Stimulated activated CD4-positive, alpha-beta T cell treated with anti-CD3 and anti-CD28 coated beads, TNF-alpha, amount 100 ng/mL, for 4 hours (primary cell): ENCODE data around the gene CD109.
"Not testable (repeated sequence)": the region's sequence is repeated elsewhere in the genome, so short reads cannot be mapped to it uniquely, and the experiment has no call there.

ENCODE experiments used
- DNase-seq, 3 experiments: peaks; one replicate each; pipeline ENCODE4 v3.0.0-alpha.2; 2020; ENCODE audit warnings: low read depth in 3 of 3

CD109 gene

GRCh38 chr6:73791336-73791735 is 95.3 kb downstream of the CD109 start:
- no peak for DNase-seq

DNA sequence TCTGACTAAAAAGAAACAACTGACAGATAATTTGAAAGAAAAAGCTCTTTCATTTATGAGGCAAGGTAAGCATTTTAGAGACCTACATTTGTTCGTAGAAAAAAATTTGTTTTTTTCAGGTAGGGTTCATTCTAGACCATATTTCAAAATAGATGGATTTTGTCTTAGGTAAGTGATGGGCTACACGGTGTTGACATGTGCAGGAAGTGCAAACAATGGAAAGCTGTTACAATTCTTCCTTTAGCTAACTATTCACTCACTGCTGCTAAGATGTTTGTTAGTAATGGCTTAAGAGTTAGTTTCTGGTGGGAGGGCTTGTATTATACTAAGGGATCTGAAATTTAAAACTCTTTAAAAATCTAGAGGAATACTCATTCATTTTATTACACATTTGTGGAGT is 96.7 kb downstream of the CD109 start:
- no peak for DNase-seq

- no peak for DNase-seq
These were observed 100.9 kb downstream of the CD109 start for GRCh38 chr6:73796881-73797280.

GRCh38 chr6:73797861-73798260 is 101.9 kb downstream of the CD109 start:
- no peak for DNase-seq

DNA sequence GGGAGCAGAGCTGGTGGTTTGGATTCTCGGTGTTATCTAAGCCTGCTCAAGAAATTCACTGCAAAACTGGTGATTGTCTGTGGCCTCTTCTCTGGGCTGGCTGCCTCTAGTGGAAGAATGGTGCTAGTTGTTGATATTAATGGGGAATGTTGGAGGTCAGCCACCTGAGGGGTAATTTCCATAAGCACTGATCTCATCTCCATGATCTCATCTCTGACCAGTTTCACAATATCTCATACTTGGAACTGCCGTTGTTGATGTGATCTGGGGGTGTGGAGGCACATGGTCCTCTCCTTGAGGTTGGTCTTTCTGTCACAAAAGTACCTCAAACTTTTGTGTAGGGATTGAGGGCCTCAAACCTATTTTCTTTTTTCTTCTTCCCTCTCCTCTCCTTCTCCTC is 102.6 kb downstream of the CD109 start:
- no peak for DNase-seq

DNA sequence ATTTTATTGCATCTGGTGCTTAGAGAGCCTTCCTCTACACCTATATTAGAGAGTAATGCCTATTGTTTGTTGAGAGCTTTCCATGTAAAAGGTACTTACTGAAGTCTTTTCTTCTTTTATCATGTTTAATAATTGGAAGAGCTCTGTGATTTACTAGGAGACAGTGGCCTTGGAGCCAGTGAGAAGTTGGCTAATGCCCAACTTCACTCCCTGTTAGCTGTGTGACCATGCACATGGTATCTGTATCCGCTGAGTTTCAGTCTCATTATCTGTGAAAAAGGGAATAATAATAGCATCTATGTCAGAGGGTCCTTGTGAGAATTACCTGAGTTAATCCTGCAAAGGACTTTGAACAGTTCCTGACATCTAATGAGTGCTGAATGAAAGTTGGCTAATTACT is 105.0 kb downstream of the CD109 start:
- DNase-seq: no peak

- DNase-seq: no peak
These were observed 105.8 kb downstream of the CD109 start for GRCh38 chr6:73801652-73802268.

DNA sequence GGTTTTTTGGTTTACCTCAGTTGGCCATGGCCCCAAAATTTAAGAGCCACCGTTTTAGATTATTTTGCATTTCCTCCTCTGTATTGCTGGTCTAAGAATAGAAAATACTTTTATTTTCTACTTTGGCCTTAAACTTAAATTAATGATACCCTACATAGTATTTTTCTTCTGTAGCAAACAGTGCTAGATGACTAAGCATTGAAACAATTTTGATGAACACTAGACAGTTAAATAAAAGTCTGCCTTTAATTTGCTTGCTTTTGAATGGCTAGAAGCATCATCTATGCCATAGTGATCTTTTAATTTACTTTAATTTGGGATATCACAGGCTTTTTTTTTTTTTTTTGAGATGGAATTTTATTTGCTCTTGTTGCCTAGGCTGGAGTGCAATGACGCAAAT is 106.4 kb downstream of the CD109 start:
- DNase-seq: no peak

GRCh38 chr6:73803562-73804241 is 107.7 kb downstream of the CD109 start:
- no peak for DNase-seq

DNA sequence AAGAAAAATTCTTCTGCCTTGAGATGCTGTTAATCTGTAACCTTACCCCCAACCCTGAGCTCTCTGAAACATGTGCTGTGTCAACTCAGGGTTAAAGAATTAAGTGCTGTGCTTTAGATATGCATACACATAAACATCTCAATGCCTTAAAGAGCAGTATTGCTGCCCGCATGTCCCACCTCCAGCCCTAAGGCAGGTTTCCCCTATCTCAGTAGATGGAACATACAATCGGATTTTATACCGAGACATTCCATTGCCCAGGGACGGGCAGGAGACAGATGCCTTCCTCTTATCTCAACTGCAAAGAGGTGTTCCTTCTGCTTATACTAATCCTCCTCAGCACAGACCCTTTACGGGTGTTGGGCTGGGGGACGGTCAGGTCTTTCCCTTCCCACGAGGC is 109.2 kb downstream of the CD109 start:
- DNase-seq: not testable (repeated sequence)

DNA sequence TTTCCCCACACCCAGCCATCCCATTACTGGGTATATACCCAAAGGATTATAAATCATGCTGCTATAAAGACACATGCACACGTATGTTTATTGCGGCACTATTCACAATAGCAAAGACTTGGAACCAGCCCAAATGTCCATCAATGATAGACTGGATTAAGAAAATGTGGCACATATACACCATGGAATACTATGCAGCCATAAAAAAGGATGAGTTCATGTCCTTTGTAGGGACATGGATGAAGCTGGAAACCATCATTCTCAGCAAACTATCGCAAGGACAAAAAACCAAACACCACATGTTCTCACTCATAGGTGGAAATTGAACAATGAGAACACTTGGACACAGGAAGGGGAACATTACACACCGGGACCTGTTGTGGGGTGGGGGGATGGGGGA is 110.0 kb downstream of the CD109 start:
- not testable (repeated sequence) for DNase-seq

DNA sequence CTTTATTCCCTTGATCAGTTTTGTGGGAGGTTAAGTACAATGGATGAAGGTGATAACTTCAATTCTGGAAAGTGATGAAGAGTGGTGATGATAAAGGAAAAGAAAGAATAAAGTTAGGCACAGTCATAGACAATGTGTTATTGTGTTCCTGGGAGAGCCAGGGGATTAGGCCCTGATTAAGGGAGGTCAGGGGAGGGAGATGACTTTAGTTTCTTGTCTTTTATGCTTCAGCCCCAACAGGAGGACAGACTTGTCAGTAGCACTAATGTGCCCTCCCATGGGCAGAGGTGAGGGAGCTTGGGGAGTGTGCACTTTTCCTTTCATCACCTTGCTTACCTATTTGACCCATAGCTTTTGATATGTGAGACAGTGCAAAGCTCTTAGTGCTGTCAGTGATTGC is 115.7 kb downstream of the CD109 start:
- no peak for DNase-seq

DNA sequence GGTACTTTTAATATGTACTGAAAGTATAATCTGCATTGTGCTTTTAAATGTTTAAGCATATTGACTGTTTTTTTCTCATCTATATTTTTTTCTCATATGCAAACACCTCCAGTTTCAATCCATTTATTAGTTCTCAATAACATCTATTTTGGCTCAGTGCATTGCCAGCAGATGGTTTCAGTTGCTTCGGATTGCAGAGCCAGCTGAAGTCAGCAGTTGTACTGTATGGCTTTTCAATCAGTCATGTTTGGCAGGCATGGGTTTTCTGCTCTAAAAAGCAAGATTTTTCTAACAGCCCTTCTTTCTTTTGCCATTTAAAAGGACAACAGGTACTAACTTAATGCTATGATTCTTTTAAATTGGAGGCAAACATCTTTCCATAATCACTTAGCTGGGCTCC is 121.2 kb downstream of the CD109 start:
- no peak for DNase-seq

DNA sequence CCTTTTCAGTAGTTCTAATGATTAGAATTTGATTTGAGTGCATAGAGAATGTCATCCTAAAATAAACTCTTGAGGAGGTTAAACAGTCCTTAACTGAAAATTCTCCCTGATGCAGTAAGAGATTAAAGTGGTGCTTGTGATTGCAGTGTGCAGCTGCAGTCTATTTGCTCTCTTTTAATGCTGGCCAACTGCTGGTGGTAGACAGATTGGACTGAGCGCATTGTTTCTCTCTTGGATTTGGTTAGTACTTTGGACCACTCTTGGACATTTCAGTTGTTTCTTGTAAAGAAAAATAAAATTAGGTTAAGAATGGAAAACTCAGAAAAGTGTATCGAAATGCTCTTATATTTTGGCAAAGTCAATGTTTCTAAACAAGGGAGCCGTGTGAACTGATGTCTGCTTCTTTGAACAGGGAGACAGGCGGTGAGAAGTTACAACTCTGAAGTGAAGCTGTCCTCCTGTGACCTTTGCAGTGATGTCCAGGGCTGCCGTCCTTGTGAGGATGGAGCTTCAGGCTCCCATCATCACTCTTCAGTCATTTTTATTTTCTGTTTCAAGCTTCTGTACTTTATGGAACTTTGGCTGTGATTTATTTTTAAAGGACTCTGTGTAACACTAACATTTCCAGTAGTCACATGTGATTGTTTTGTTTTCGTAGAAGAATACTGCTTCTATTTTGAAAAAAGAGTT is 127.2 kb downstream of the CD109 start:
- DNase-seq: no peak

- DNase-seq: no peak
These were observed 127.8 kb downstream of the CD109 start for GRCh38 chr6:73823832-73824231.

GRCh38 chr6:73826571-73826970 is 130.6 kb downstream of the CD109 start:
- DNase-seq: no peak

- no peak for DNase-seq
These were observed 134.1 kb downstream of the CD109 start for GRCh38 chr6:73830119-73830518.

- no peak for DNase-seq
These were observed 136.3 kb downstream of the CD109 start for GRCh38 chr6:73832313-73832712.

DNA sequence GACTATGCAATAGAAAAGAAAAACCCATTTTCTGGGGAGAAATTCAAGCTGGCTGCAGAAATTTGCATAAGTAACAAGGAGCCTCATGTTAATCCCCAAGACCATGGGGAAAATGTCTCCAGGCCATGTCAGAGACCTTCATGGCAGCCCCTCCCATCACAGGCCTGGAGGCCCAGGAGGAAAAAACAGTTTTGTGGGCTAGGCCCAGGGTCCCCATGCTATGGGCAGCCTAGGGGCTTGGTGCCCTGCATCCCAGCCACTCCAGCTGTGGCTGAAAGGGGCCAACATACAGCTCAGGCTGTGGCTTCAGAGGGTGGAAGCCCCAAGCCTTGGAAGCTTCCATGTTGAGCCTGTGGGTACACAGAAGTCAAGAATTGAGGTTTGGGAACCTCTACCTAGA is 148.7 kb downstream of the CD109 start:
- DNase-seq: not testable (repeated sequence)

- not testable (repeated sequence) for DNase-seq
These were observed 155.0 kb downstream of the CD109 start for GRCh38 chr6:73851048-73851447.

GRCh38 chr6:73854998-73855718 is 159.2 kb downstream of the CD109 start:
- no peak for DNase-seq

DNA sequence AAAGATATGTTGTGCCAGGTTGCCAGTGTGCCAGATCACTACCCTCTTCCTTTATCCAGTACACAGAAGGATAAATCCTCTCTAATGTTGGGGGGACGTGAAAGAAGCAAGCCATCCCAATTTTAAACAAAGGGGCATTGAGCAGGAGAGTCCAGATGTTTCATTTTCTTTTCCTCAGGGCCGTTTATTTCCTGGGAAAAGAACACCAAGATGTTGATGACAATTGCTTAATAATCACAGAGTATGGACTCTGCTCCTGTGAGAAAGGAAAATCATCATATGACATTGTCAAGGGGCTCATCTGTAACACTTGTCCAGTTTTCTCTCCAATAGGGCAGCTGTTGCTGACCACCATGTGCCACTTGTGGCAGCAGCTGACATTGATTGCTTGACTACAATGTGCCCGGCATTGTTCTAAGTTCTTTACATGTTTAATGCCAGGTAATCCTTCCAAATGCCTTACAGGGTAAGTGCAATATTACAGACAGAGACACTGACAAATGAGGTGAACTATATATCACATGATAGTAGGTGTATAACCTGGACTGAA is 161.4 kb downstream of the CD109 start:
- DNase-seq: no peak
